GM23338 (cell line): Measurements from ENCODE around the gene CYP2E1. TPM values are rescaled to one million over a fixed set of nuclear protein-coding genes. Genes with fewer than 3 reads are reported as not detected.

ENCODE experiments used
- ATAC-seq: fragments of 200-7000 bp; cut with Tn5 transposase; 3 replicates; pipeline ENCODE4 v1.9.1; 2020
- DNase-seq: peaks from one replicate; pipeline ENCODE4 v3.0.0-alpha.2; 2015; ENCODE audit warnings: low spot score
- H2AFZ ChIP-seq: fragments of 200-600 bp; sonication (generic); 2 replicates; pipeline ENCODE4 v1.8.0; 2016; ENCODE audit warnings: antibody characterized with exemption, mild to moderate bottlenecking, moderate library complexity
- H3F3A ChIP-seq: fragments of 200-600 bp; sonication (generic); replicated peaks from 2 replicates; pipeline ENCODE4 v1.8.0; 2017; ENCODE audit warnings: antibody characterized with exemption, mixed run types, low read depth
- H3K27ac ChIP-seq: fragments of 200-600 bp; sonication (generic); 2 replicates; pipeline ENCODE4 v1.6.1; 2016; ENCODE audit warnings: low read depth
- H3K27me3 ChIP-seq: fragments of 200-600 bp; sonication (generic); 2 replicates; pipeline ENCODE4 v1.8.0; 2016; ENCODE audit warnings: mild to moderate bottlenecking, mixed run types, moderate library complexity; ENCODE audit not compliant: insufficient read depth
- H3K36me3 ChIP-seq: fragments of 200-600 bp; sonication (generic); 2 replicates; pipeline ENCODE4 v1.8.0; 2016; ENCODE audit warnings: mild to moderate bottlenecking; ENCODE audit not compliant: insufficient read depth
- H3K4me1 ChIP-seq: fragments of 200-600 bp; sonication (generic); 2 replicates; pipeline ENCODE4 v1.8.0; 2016; ENCODE audit warnings: mild to moderate bottlenecking, moderate library complexity; ENCODE audit not compliant: insufficient read depth
- H3K4me2 ChIP-seq: fragments of 200-600 bp; sonication (generic); 2 replicates; pipeline ENCODE4 v1.7.1; 2017; ENCODE audit warnings: mixed run types
- H3K4me3 ChIP-seq: fragments of 200-600 bp; sonication (generic); 2 replicates; pipeline ENCODE4 v1.6.1; 2016; ENCODE audit warnings: mixed run types
- H3K79me2 ChIP-seq: fragments of 200-600 bp; sonication (generic); replicated peaks from 2 replicates; pipeline ENCODE4 v1.8.0; 2017; ENCODE audit warnings: mild to moderate bottlenecking; ENCODE audit not compliant: insufficient read depth
- H3K9me2 ChIP-seq: fragments of 200-600 bp; sonication (generic); 2 replicates; pipeline ENCODE4 v1.8.0; 2017; ENCODE audit not compliant: insufficient read depth
- H4K20me1 ChIP-seq: fragments of 200-600 bp; sonication (generic); replicated peaks from 2 replicates; pipeline ENCODE4 v1.8.0; 2017; ENCODE audit warnings: mild to moderate bottlenecking; ENCODE audit not compliant: insufficient read depth
- H3K27ac Mint-ChIP-seq: 2 replicates; pipeline ENCODE4 v1.8.0; 2020; ENCODE audit warnings: inconsistent platforms, mild to moderate bottlenecking, moderate library complexity, mixed read lengths
- H3K27me3 Mint-ChIP-seq: 3 replicates; pipeline ENCODE4 v1.8.0; 2022; ENCODE audit warnings: low read depth, mild to moderate bottlenecking, moderate library complexity, mixed read lengths, inconsistent platforms; ENCODE audit not compliant: insufficient read depth, poor library complexity
- H3K36me3 Mint-ChIP-seq: 3 replicates; pipeline ENCODE4 v1.8.0; 2021; ENCODE audit warnings: low read depth, mild to moderate bottlenecking, inconsistent platforms, moderate library complexity, mixed read lengths
- H3K4me1 Mint-ChIP-seq: 3 replicates; pipeline ENCODE4 v1.8.0; 2020; ENCODE audit warnings: mild to moderate bottlenecking, inconsistent platforms, mixed read lengths
- H3K4me3 Mint-ChIP-seq: 3 replicates; pipeline ENCODE4 v1.8.0; 2021; ENCODE audit warnings: moderate library complexity, mild to moderate bottlenecking, inconsistent platforms, mixed read lengths
- H3K9me3 Mint-ChIP-seq: 3 replicates; pipeline ENCODE4 v1.8.0; 2020; ENCODE audit warnings: moderate library complexity, mild to moderate bottlenecking, inconsistent platforms, mixed read lengths
- CREB1 ChIP-seq: fragments of 250-450 bp; sonication (Bioruptor Pico); IDR thresholded peaks from 2 replicates; pipeline ENCODE4 v1.5.0; 2020; ENCODE audit warnings: low read depth, mild to moderate bottlenecking, moderate library complexity
- EZH2 ChIP-seq: fragments of 200-600 bp; sonication (generic); IDR thresholded peaks from one replicate; pipeline ENCODE4 v1.8.0; 2017; ENCODE audit warnings: antibody characterized with exemption, mild to moderate bottlenecking, low read depth; ENCODE audit not compliant: unreplicated experiment
- EZH2phosphoT487 ChIP-seq: fragments of 200-600 bp; sonication (generic); IDR thresholded peaks from one replicate; pipeline ENCODE4 v1.8.1; 2018; ENCODE audit warnings: antibody characterized with exemption; ENCODE audit not compliant: unreplicated experiment
- JUNB ChIP-seq: IDR thresholded peaks from one replicate; pipeline ENCODE4 v1.6.1; 2016; ENCODE audit warnings: antibody characterized with exemption; ENCODE audit not compliant: unreplicated experiment
- NANOG ChIP-seq: IDR thresholded peaks from 2 replicates; pipeline ENCODE4 v1.6.1; 2016; ENCODE audit warnings: antibody characterized with exemption, borderline replicate concordance
- POLR2AphosphoS5 ChIP-seq: IDR thresholded peaks from 2 replicates; pipeline ENCODE4 v1.6.1; 2016; ENCODE audit warnings: antibody characterized with exemption, low read depth
- STAT1 ChIP-seq: IDR thresholded peaks from one replicate; pipeline ENCODE4 v1.6.1; 2016; ENCODE audit warnings: antibody characterized with exemption; ENCODE audit not compliant: unreplicated experiment
- ZNF331 ChIP-seq: fragments of 250-450 bp; sonication (Bioruptor Pico); IDR thresholded peaks from 2 replicates; pipeline ENCODE4 v1.5.0; 2020; ENCODE audit warnings: low read depth, mild to moderate bottlenecking, moderate library complexity
- polyA plus RNA-seq: library from polyadenylated mRNA; unstranded; fragments of >200 nt; fragmentation: Nextera tagmentation; extraction: Ambion mirVana; gene quantifications from 2 replicates; pipeline ENCODE4 v1.2.1, GENCODE V29; 2016
- total RNA-seq: library from RNA; depleted of rRNA; stranded (reverse); fragments of >200 nt; shearing (Covaris generic); gene quantifications from 2 replicates; pipeline ENCODE4 v1.2.3, GENCODE V29; 2014
- TF ChIP-seq, protein P1 (sequence below): fragments of 250-450 bp; sonication (Bioruptor Pico); IDR thresholded peaks from 2 replicates; pipeline ENCODE4 v1.5.0; 2020; ENCODE audit warnings: mild to moderate bottlenecking, moderate library complexity
- TF ChIP-seq, protein P2 (sequence below), 2 experiments: fragments of 200-600 bp in 1 of 2; sonication (generic) in 1 of 2; conservative IDR thresholded peaks; 2 replicates each; pipeline versions ENCODE4 v1.5.1 to v1.6.1; 2016 to 2017; ENCODE audit warnings: antibody characterized with exemption in 2 of 2, low read depth in 2 of 2, mild to moderate bottlenecking in 2 of 2, moderate library complexity in 1 of 2

CYP2E1 gene
- total and polyA plus RNA-seq, 2 experiments from 2014 or later, result 0.97 to 2.2 TPM

DNA sequence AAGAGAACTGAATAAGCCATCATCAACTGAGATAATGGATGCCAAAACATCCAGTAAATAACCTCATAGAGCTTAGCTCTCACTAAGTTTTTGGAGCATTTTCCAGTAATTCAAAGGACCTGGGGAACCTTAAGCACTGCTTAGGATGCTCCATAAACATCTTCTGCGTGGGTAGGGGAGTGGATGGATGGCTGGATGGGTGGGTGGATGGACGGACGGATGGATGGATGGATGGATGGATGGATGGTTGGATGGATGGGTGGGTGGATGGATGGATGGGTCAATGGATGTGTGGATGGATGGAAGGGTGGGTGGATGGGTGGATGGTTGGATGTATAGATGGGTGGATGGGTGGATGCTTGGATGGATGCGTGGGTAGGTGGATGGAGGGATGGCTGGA lies 9.0 kb downstream of the CYP2E1 start:
- peaks cover 16% of the 10 kb centered on the region for H3K27me3 ChIP-seq
- no peaks in the 10 kb centered on the region for H3K36me3 ChIP-seq
- Mint-ChIP-seq H3K9me3 (peaks cover 49% of the 10 kb centered on the region), H3K4me3 (no peak overlapping the region), H3K27me3 (peaks cover 17% of the 10 kb centered on the region), H3K4me1 (peaks cover 7% of the 10 kb centered on the region), H3K27ac (no peak overlapping the region), H3K36me3 (no peaks in the 10 kb centered on the region)
- H3K9me2 ChIP-seq, result no peaks in the 10 kb centered on the region; the same call in 1 of the 2 replicates
- no peak overlapping the region for H2AFZ ChIP-seq
- ATAC-seq (no peak), DNase-seq (no peak)
- H3K4me2 ChIP-seq, result no peak overlapping the region
- no peak for TF ChIP-seq EZH2
- TF ChIP-seq EZH2phosphoT487, result no peak
- no peaks in the 10 kb centered on the region for H3F3A ChIP-seq
- peaks cover 4% of the 10 kb centered on the region; the same call in 1 of the 2 replicates for H3K4me1 ChIP-seq
- H3K4me3 ChIP-seq, result no peak overlapping the region
- no peaks in the 10 kb centered on the region for H4K20me1 ChIP-seq
- no peak overlapping the region for H3K27ac ChIP-seq
- H3K79me2 ChIP-seq, result no peaks in the 10 kb centered on the region

DNA sequence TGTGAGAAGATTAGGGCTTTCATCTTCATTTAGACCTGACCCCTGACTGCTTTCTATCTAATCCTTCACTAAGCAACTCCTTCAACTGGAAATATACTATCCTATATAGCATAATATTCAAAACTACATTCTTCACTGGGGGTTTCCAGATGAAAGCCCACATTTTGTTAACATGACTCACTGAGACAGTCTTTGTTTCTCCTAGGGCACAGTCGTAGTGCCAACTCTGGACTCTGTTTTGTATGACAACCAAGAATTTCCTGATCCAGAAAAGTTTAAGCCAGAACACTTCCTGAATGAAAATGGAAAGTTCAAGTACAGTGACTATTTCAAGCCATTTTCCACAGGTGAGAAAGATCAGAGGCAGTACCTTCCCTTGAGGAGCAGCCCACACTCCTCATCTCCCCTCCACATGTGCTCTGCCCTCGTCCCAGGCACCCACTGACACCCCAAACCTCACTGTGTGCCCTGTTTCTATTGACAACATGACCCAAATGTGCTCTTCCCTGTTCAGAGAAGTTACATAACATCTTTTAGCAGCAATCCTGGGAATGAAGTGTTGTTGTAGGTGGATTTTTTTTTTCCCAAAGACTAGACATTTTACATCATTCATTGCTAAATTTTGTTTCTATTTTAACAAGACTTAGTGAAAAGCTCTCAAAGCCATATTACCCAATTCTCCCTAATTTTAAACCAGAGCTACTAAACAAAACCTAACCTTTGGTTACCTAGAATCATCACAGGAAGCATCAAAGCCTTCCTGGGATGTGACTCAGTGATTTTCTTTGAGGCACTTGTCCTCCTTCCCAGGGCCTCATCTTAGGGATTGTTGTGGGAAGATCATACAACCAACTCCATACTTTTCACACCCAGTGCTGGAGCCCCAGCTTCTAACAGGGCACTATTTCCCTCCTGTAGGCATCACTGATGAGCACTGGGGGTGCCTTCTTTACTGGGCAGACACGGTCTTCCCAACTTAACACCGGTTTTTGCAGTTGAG lies 10.7 kb downstream of the CYP2E1 start:
- no peak overlapping the region for H3K4me3 ChIP-seq
- peaks cover 7% of the 10 kb centered on the region for H3K27me3 Mint-ChIP-seq
- H3K4me1 Mint-ChIP-seq, result peaks cover 13% of the 10 kb centered on the region
- no peaks in the 10 kb centered on the region for H3K36me3 ChIP-seq
- no peaks in the 10 kb centered on the region for H3K27me3 ChIP-seq
- no peaks in the 10 kb centered on the region for H3K79me2 ChIP-seq
- peaks cover 41% of the 10 kb centered on the region for H3K9me3 Mint-ChIP-seq
- no peaks in the 10 kb centered on the region; the same call in 1 of the 2 replicates for H3K9me2 ChIP-seq
- no peak overlapping the region for H3K27ac Mint-ChIP-seq
- DNase-seq, result no peak
- H3K4me1 ChIP-seq, result peaks cover 9% of the 10 kb centered on the region
- no peaks in the 10 kb centered on the region for H4K20me1 ChIP-seq
- H3F3A ChIP-seq, result no peaks in the 10 kb centered on the region
- H2AFZ ChIP-seq, result no peak overlapping the region
- H3K36me3 Mint-ChIP-seq, result no peaks in the 10 kb centered on the region
- ATAC-seq, result no peak
- H3K4me2 ChIP-seq, result no peak overlapping the region
- H3K27ac ChIP-seq, result no peak overlapping the region
- no peak overlapping the region for H3K4me3 Mint-ChIP-seq
- TF ChIP-seq NANOG, result no peak
- no peak for TF ChIP-seq ZNF331 (CRISPR knock-in tag)
- TF ChIP-seq, protein P1, sequence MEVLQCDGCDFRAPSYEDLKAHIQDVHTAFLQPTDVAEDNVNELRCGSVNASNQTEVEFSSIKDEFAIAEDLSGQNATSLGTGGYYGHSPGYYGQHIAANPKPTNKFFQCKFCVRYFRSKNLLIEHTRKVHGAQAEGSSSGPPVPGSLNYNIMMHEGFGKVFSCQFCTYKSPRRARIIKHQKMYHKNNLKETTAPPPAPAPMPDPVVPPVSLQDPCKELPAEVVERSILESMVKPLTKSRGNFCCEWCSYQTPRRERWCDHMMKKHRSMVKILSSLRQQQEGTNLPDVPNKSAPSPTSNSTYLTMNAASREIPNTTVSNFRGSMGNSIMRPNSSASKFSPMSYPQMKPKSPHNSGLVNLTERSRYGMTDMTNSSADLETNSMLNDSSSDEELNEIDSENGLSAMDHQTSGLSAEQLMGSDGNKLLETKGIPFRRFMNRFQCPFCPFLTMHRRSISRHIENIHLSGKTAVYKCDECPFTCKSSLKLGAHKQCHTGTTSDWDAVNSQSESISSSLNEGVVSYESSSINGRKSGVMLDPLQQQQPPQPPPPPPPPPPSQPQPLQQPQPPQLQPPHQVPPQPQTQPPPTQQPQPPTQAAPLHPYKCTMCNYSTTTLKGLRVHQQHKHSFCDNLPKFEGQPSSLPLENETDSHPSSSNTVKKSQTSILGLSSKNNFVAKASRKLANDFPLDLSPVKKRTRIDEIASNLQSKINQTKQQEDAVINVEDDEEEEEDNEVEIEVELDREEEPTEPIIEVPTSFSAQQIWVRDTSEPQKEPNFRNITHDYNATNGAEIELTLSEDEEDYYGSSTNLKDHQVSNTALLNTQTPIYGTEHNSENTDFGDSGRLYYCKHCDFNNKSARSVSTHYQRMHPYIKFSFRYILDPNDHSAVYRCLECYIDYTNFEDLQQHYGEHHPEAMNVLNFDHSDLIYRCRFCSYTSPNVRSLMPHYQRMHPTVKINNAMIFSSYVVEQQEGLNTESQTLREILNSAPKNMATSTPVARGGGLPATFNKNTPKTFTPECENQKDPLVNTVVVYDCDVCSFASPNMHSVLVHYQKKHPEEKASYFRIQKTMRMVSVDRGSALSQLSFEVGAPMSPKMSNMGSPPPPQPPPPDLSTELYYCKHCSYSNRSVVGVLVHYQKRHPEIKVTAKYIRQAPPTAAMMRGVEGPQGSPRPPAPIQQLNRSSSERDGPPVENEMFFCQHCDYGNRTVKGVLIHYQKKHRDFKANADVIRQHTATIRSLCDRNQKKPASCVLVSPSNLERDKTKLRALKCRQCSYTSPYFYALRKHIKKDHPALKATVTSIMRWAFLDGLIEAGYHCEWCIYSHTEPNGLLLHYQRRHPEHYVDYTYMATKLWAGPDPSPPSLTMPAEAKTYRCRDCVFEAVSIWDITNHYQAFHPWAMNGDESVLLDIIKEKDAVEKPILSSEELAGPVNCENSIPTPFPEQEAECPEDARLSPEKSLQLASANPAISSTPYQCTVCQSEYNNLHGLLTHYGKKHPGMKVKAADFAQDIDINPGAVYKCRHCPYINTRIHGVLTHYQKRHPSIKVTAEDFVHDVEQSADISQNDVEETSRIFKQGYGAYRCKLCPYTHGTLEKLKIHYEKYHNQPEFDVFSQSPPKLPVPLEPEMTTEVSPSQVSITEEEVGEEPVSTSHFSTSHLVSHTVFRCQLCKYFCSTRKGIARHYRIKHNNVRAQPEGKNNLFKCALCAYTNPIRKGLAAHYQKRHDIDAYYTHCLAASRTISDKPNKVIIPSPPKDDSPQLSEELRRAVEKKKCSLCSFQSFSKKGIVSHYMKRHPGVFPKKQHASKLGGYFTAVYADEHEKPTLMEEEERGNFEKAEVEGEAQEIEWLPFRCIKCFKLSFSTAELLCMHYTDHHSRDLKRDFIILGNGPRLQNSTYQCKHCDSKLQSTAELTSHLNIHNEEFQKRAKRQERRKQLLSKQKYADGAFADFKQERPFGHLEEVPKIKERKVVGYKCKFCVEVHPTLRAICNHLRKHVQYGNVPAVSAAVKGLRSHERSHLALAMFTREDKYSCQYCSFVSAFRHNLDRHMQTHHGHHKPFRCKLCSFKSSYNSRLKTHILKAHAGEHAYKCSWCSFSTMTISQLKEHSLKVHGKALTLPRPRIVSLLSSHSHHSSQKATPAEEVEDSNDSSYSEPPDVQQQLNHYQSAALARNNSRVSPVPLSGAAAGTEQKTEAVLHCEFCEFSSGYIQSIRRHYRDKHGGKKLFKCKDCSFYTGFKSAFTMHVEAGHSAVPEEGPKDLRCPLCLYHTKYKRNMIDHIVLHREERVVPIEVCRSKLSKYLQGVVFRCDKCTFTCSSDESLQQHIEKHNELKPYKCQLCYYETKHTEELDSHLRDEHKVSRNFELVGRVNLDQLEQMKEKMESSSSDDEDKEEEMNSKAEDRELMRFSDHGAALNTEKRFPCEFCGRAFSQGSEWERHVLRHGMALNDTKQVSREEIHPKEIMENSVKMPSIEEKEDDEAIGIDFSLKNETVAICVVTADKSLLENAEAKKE, result no peak
- TF ChIP-seq CREB1 (CRISPR knock-in tag), result no peak
- no peak for TF ChIP-seq EZH2phosphoT487
- TF ChIP-seq POLR2AphosphoS5, result no peak
- TF ChIP-seq STAT1, result no peak
- TF ChIP-seq, protein P2, sequence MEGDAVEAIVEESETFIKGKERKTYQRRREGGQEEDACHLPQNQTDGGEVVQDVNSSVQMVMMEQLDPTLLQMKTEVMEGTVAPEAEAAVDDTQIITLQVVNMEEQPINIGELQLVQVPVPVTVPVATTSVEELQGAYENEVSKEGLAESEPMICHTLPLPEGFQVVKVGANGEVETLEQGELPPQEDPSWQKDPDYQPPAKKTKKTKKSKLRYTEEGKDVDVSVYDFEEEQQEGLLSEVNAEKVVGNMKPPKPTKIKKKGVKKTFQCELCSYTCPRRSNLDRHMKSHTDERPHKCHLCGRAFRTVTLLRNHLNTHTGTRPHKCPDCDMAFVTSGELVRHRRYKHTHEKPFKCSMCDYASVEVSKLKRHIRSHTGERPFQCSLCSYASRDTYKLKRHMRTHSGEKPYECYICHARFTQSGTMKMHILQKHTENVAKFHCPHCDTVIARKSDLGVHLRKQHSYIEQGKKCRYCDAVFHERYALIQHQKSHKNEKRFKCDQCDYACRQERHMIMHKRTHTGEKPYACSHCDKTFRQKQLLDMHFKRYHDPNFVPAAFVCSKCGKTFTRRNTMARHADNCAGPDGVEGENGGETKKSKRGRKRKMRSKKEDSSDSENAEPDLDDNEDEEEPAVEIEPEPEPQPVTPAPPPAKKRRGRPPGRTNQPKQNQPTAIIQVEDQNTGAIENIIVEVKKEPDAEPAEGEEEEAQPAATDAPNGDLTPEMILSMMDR (conservative IDR thresholded peaks at IDR 0.05; ENCODE audit: low read depth in 2 of 2), result no peak
- no peak for TF ChIP-seq JUNB
